Nephron progenitor cell (in vitro differentiated cells): Measurements from ENCODE around the gene RNF14.

Source experiments
- DNase-seq: peaks from one replicate; pipeline ENCODE4 v3.0.0; 2021
- H3K27ac Mint-ChIP-seq: 2 replicates; pipeline ENCODE4 v1.8.0; 2021; ENCODE audit warnings: mild to moderate bottlenecking, moderate library complexity, mixed read lengths
- H3K27me3 Mint-ChIP-seq: 2 replicates; pipeline ENCODE4 v1.8.0; 2021; ENCODE audit warnings: mild to moderate bottlenecking, low read depth, mixed read lengths; ENCODE audit not compliant: poor library complexity
- H3K36me3 Mint-ChIP-seq: 2 replicates; pipeline ENCODE4 v1.8.0; 2021; ENCODE audit warnings: low read depth, mixed read lengths
- H3K4me1 Mint-ChIP-seq: 2 replicates; pipeline ENCODE4 v1.8.0; 2021; ENCODE audit warnings: mixed read lengths
- H3K4me3 Mint-ChIP-seq: 2 replicates; pipeline ENCODE4 v1.8.0; 2021; ENCODE audit warnings: mild to moderate bottlenecking, moderate library complexity, mixed read lengths
- H3K9me3 Mint-ChIP-seq: 2 replicates; pipeline ENCODE4 v1.8.0; 2021; ENCODE audit warnings: mild to moderate bottlenecking, moderate library complexity, mixed read lengths
- TF ChIP-seq, protein P1 (sequence below): fragments of 200-600 bp; sonication (generic); IDR thresholded peaks from 2 replicates; pipeline ENCODE4 v1.5.0; 2021; ENCODE audit warnings: antibody characterized with exemption

RNF14 gene

DNA sequence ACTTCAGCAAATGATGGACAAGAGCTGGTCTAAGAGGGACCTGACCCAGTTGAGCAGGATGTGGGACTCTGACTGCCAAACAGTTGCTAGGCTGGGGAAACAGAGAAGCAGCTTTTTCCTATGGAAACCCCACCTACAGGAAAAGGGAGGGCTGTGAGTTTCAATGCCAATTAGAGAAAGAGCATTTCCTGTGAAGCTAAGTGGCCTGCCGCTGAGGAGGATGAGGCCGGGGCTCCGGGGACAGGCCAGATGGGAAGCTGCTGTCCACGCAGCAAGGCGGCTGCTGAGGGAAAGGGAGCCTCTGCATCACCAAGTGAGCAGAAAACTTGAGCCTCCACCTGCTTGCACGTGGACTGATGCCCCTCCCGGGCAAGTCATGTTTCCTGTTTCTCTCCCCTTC lies 10.8 kb upstream of the RNF14 start, which contains the start of gene PCDH12:
PCDH12 (minus strand) TSS at position 90 of the 400 bp plus-strand sequence. CDS start 351 bp downstream, outside the sequence.
- Mint-ChIP-seq H3K36me3 (no peaks in the 10 kb centered on the region), H3K27me3 (peaks cover 2% of the 10 kb centered on the region), H3K27ac (no peak within 1 kb of the TSS), H3K4me1 (peaks cover 49% of the 10 kb centered on the region), H3K9me3 (no peaks in the 10 kb centered on the region), H3K4me3 (peak within 1 kb of the TSS; percentile 6)
- DNase-seq, result peak; percentile 21
- TF ChIP-seq, protein P1, sequence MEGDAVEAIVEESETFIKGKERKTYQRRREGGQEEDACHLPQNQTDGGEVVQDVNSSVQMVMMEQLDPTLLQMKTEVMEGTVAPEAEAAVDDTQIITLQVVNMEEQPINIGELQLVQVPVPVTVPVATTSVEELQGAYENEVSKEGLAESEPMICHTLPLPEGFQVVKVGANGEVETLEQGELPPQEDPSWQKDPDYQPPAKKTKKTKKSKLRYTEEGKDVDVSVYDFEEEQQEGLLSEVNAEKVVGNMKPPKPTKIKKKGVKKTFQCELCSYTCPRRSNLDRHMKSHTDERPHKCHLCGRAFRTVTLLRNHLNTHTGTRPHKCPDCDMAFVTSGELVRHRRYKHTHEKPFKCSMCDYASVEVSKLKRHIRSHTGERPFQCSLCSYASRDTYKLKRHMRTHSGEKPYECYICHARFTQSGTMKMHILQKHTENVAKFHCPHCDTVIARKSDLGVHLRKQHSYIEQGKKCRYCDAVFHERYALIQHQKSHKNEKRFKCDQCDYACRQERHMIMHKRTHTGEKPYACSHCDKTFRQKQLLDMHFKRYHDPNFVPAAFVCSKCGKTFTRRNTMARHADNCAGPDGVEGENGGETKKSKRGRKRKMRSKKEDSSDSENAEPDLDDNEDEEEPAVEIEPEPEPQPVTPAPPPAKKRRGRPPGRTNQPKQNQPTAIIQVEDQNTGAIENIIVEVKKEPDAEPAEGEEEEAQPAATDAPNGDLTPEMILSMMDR, result no peak

DNA sequence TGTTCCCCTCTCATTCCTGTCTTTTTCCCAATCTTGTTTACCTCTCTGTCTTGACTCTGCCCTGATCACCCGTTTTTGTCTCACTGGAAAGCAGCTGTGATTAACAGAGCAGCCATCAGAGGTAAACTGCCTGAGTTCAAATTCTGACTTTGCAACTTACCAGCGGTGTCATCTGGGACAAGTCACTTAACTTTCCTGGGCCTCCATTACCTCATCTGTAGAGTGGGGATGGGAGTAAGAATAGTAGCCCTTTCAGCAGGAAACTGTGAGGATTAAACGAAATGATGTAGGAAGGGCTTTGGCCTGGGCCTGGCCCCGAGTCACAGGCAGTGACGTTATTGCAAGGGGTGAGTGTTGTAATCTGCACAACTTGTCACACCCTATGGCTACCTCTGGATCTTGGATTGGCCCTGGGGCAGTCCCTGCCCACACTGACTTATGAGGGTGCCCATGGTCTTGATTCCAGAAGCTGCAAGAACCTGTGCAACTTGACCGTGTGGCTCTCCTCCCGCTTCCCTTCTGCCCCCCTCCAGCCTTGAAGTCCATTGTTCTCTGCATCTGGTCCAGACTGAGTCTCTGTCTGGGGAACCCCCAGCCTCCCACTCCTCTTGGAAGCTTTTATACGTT lies 10.2 kb upstream of the RNF14 start:
- Mint-ChIP-seq H3K27ac (no peak overlapping the region), H3K36me3 (no peaks in the 10 kb centered on the region)

DNA sequence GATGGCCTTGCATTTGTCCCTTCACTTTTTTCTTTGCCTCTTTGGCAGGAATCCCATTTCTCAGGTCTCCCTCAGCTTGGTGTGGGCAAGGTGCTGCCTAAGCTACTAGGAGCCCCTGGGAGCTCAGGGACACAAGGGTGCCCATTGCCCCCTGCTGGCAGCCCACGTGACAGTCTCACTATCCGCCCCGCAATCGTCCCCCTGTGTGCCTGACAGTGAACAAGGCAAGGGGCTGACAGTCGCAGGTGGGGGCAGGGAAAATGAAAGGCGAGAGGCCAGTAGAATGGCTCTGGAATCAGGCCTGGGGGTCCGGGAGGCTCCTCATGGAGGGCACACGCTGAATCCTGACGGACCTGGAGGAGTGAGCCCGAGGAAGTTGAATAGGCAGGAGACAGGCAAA lies 8.9 kb upstream of the RNF14 start:
- Mint-ChIP-seq H3K9me3 (no peaks in the 10 kb centered on the region), H3K4me1 (peaks cover 64% of the 10 kb centered on the region), H3K27ac (peak overlapping the region; percentile 24), H3K27me3 (peaks cover 2% of the 10 kb centered on the region), H3K4me3 (no peak overlapping the region), H3K36me3 (no peaks in the 10 kb centered on the region)
- TF ChIP-seq, protein P1, result no peak
- DNase-seq, result peak; percentile 42

More for the DNA sequence above, 10.2 kb upstream of the RNF14 start:
- TF ChIP-seq, protein P1, result no peak
- Mint-ChIP-seq H3K27me3 (peaks cover 2% of the 10 kb centered on the region), H3K9me3 (no peaks in the 10 kb centered on the region), H3K4me3 (peak overlapping the region; percentile 6), H3K4me1 (peaks cover 55% of the 10 kb centered on the region)
- no peak for DNase-seq

DNA sequence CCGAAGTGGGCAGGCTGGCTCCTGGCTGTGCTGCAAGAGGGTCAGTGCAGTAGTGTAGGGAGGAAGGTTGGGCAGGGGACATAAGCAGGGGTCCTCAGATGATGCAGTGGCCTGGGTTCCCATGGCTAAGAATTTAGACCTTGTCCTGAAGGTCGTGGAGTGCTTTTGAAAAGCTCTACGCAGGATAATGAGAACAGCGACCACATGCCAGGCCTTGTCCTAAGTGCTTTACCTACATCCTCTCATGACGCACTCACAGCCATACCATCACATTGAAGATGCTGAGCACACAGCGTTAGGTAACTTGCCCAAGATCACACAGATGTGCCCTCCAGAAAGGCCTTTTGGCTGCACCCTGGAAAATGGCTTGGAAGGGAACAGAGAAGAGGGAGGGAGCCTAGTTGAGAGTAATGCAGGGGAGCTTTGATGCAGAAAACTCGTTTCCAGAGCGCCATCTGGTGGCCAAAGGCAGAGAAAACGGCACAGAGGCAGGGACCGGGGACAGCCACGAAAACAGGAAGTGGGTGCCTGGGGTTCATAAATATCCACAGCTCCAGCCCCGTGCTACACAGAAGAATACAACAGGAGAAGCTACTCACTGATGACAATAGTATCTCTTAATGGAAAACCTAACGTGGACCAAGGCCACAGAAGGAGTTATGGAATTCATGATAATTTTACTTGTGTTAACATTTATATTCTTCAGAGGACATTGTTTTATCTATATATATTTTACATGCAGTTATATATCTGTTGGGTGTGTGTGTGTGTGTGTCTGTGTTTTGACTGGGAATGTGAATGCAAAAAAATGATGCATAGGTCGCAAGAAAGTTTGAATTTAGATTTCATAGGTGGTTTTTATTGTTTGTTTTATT lies 8.2 kb upstream of the RNF14 start:
- Mint-ChIP-seq H3K27me3 (peaks cover 2% of the 10 kb centered on the region), H3K27ac (no peak overlapping the region), H3K9me3 (no peaks in the 10 kb centered on the region), H3K36me3 (no peaks in the 10 kb centered on the region), H3K4me3 (no peak overlapping the region), H3K4me1 (peaks cover 71% of the 10 kb centered on the region)
- peak; percentile 91 for DNase-seq
- TF ChIP-seq, protein P1, result peak; percentile 77

DNA sequence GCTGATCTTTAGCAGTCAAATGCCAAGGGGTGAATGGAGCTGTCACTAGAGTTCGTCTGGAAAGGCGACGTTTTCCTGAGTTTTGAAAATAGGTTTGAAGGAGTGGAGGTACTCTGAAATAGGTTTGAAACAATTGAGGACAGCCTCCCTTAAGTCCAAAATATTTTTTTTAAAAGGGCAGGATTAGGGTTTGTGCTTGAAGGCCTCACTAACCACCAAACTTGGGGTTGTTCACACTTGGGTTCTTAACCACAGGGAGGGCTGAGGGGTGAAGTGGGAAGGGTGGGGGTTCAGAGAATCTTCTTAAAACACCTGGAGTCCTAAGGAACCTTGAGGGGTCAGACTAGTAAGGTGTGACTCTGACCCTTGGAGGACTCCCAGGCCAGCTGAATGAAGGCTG lies 7.4 kb upstream of the RNF14 start:
- TF ChIP-seq, protein P1, result no peak
- H3K27ac Mint-ChIP-seq, result no peak overlapping the region
- no peak overlapping the region for H3K4me3 Mint-ChIP-seq

More for the DNA sequence above, 7.4 kb upstream of the RNF14 start:
- Mint-ChIP-seq H3K4me1 (peaks cover 74% of the 10 kb centered on the region), H3K27me3 (peaks cover 2% of the 10 kb centered on the region), H3K9me3 (no peaks in the 10 kb centered on the region), H3K36me3 (no peaks in the 10 kb centered on the region)
- DNase-seq, result no peak
